Astrocyte (in vitro differentiated cells and primary cell): ENCODE measurements around the gene AGGF1.

Experiments
- EZH2 ChIP-seq: IDR thresholded peaks from 2 replicates; pipeline ENCODE4 v1.6.1; 2012; ENCODE audit warnings: mild to moderate bottlenecking, low read length, inconsistent platforms; ENCODE audit not compliant: insufficient read depth
- TF ChIP-seq, protein P1 (sequence below): IDR thresholded peaks from 2 replicates; pipeline ENCODE4 v1.5.1; 2011; ENCODE audit warnings: low read depth, mild to moderate bottlenecking, inconsistent platforms, low read length, moderate library complexity; ENCODE audit not compliant: insufficient read depth

GRCh38 chr5:77017668-77018067 lies 12.5 kb upstream of the AGGF1 start:
- TF ChIP-seq, protein P1, sequence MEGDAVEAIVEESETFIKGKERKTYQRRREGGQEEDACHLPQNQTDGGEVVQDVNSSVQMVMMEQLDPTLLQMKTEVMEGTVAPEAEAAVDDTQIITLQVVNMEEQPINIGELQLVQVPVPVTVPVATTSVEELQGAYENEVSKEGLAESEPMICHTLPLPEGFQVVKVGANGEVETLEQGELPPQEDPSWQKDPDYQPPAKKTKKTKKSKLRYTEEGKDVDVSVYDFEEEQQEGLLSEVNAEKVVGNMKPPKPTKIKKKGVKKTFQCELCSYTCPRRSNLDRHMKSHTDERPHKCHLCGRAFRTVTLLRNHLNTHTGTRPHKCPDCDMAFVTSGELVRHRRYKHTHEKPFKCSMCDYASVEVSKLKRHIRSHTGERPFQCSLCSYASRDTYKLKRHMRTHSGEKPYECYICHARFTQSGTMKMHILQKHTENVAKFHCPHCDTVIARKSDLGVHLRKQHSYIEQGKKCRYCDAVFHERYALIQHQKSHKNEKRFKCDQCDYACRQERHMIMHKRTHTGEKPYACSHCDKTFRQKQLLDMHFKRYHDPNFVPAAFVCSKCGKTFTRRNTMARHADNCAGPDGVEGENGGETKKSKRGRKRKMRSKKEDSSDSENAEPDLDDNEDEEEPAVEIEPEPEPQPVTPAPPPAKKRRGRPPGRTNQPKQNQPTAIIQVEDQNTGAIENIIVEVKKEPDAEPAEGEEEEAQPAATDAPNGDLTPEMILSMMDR: no peak
- TF ChIP-seq EZH2: no peak
